HG03139 (cell line): Measurements from ENCODE around the gene PRAMEF4.
"Not testable (repeated sequence)": the region's sequence is repeated elsewhere in the genome, so short reads cannot be mapped to it uniquely, and the experiment has no call there.

Experiments
- ATAC-seq: cut with Tn5 transposase; IDR thresholded peaks from one replicate; pipeline ENCODE4 v1.9.1; 2021; ENCODE audit not compliant: unreplicated experiment

The PRAMEF4 gene

DNA sequence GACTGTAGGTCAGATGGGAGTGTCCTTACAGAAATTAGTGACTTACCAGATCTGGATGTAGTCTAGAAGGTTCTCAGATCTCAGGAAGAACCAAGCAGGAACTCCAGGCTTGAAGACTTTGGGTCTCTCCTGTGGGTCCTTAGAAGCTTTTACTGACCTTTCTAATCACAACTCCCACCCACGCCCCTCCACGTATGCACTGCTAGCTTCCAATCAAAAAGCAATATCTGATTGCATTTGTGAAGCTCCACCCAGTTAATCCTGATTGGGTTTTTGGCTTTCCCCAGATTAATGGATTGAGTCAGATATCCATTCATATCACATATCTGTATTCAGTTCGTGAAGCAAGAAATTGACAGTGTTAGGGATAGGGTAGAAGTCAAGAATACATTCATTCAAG is at the start of gene PRAMEF4:
Gene PRAMEF4 (minus strand): TSS at position 101 of the 400 bp plus-strand sequence. CDS start 2,807 bp downstream, outside the sequence.
- ATAC-seq = not testable (repeated sequence)

DNA sequence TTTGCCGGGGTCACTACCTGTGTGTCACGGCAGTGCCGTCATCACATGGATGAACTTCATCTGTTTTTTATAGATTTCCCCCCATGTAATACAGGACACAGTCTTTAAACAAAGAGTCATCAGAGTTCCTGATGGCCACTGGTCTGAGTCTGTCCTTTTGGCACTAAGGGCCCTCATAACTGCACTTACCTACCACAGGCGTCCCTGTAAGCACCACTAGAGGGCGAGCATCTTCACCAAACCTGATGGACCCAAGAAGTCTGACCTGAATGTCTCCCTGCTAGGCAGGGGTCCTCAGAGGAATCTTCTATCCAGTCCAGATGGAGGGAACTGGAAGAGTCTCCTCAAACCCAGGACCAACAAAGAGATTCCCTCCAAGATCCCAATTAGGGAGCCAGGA is 38.4 kb upstream of the PRAMEF4 start:
- ATAC-seq = not testable (repeated sequence)

DNA sequence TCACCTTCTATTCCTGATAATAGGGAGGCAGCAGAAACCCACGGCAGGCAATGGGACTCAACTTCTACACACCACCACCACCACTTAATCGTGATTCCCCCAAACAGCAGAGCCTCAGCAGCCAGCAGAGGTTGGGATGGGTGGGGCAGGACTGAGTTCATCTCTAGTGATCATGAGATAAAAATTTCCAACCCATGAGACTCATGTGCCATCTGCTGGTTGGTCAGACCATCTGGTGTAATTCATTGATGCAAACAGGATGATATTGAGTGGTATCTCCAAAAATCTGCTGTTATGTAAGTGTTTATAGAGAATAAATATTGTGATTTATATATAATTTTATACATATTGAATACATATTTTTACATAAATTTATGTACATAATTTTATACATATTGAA is 35.7 kb upstream of the PRAMEF4 start:
- ATAC-seq = not testable (repeated sequence)

DNA sequence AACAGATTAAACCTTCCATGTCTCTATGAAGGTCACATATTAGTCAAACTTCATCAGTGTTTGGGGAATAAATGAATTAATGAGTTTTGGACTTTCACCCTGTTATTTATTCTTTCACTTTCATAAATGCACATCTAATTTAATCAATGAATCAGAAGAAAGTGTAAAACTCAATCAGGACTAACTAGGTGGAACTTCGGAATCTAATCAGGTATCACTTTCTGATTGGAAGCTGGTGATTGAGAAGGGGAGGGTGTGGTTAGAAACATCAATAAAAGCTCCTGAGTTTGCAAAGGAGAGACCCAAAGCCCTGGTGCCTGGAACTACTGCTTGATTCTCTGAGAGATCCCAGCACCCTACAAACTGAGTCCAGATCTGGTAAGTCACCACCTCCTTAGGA is 30.3 kb upstream of the PRAMEF4 start, which contains the start of gene PRAMEF7:
Gene PRAMEF7 (plus strand): TSS at position 301 of the 400 bp plus-strand sequence. CDS start 1,083 bp downstream, outside the sequence.
- not testable (repeated sequence) for ATAC-seq

DNA sequence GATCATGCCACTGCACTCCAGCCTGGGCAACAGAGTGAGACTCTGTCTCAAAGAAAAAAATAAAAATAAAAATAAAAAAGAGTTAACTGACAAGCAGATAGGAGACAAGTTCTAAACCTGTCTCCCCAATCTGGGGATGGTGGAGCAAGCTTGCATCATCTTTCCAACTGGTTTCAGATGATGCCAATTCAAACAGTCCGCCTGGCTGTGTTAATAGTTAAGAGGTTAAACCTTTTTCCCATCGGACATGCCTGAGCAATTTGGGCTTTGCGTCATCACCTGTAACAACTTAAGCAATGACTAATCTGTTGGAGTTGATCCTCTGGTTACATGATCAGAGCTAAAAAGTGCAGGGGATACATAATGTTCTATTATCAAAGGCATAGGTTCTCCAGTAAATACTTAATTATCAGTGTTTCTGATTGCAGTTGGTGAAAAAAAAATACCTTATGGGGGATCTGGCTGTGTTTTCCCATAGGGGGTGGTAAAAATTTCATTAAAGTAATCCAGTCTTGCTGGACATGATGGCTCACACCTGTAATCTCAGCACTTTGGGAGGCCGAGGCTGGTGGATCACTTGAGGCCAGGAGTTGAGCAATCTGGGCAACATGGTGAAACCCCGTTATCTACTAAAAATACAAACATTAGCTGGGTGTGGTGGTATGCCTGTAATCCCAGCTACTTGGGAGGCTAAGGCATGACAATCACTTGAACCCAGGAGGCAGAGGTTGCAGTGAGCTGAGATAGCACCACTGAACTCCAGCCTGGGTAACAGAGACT is 18.0 kb upstream of the PRAMEF4 start:
- ATAC-seq = not testable (repeated sequence)

DNA sequence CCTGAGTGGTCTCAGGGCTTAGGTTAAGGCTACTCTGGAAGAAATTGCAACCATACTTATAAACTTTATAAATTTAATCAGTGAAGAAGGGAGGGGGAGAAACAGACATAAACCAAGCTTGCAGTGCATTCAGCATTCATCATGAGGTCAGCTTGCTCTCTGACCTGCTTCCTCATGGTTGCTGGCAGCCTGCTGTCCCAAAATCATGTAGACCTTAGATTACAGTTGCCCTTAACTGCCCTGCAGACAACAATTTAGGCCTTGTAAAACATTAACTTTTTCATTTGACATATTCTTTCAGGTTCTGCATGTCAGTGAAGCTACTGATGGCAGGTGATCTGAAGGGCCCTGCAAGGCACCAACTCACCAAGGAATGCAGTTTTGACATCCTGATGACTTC is 13.2 kb upstream of the PRAMEF4 start:
- not testable (repeated sequence) for ATAC-seq

DNA sequence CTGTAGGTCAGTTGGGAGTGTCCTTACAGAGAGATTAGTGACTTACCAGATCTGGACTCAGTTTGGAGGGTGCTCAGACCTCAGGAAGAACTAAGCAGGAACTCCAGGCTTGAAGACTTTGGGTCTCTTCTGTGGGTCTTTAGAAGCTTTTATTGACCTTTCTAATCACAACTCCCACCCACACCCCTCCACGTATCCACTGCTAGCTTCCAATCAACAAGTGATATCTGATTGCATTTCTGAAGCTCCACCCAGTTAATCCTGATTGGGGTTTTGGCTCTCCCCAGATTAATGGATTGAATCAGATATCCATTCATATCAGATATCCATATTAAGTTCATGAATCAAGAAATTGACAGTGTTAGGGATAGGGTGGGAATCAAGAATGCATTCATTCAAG is 12.2 kb upstream of the PRAMEF4 start, which contains the start of gene PRAMEF10:
Gene PRAMEF10 (minus strand): TSS at position 101 of the 400 bp plus-strand sequence. CDS start 2,423 bp downstream, outside the sequence.
- not testable (repeated sequence) for ATAC-seq

DNA sequence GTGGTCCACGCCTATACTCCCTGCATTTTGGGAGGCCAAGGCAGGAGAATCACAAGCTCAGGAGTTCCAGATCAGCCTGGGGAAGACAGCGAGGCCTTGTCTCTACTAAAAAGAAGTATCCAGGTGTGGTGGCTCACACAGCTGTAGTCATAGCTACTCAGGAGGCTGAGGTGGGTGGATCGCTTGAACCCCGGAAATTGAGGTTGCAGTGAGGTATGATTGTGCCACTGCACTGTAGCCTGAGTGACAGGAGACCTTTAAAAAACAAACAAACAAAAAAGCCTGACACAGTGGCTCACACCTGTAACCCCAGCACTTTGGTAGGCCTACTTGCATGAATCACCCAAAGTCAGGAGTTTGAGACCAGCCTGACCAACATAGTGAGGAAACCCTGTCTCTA is 7.5 kb downstream of the PRAMEF4 start:
- ATAC-seq = not testable (repeated sequence)

DNA sequence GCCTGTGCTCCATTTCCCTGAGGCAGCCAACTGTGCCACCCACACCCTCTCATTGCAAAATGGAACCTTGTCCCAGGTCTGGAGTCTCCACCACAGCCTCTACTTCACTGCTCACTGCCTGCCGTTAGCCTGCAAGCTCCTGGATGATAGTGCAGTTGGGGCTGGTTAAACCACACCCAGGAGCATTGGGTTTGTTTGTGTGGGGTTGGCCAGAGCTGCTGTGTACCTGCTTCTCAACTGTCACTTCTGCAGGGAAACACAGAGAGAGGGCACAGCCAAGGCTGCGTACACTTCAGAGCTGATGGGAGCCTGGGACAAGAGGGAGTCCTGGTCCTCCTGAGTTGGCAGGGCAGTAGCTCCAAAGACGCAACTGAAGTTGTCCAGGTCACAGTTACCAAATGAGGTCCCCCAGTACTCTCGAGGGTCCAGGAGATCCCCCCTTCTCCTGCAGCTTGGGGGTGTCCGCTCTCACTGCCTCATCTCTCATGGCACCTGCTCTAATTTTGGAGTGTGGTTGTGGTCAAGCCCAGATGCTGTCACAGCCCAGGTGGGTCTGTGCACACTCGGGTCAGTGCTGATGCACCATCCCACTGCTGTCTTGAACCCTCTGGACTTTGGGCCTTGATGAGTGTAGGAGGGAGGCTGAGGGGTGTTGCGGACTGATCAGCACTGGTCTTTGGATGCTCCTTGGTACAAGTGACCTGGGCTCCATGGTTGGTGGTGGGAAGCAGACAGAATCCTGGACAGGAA is 22.7 kb downstream of the PRAMEF4 start:
- ATAC-seq = not testable (repeated sequence)

DNA sequence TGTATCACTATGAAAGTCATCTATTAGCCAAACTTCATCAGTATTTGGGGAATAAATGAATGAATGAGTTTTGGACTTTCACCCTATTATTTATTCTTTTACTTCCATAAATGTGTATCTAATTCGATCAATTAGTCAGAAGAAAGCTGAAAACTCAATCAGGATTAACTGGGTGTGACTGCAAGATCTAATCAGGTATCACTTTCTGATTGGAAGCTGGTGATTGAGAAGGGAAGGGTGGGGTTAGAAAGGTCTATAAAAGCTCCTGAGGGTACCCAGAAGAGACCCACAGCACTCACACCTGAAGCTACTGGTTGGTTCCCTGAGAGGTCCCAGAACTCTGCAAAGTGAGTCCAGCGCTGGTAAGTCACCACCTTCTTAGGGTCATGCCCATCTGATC is 29.2 kb downstream of the PRAMEF4 start, which contains the start of gene PRAMEF2:
Gene PRAMEF2 (plus strand): TSS at position 301 of the 400 bp plus-strand sequence. CDS start 1,924 bp downstream, outside the sequence.
- not testable (repeated sequence) for ATAC-seq

DNA sequence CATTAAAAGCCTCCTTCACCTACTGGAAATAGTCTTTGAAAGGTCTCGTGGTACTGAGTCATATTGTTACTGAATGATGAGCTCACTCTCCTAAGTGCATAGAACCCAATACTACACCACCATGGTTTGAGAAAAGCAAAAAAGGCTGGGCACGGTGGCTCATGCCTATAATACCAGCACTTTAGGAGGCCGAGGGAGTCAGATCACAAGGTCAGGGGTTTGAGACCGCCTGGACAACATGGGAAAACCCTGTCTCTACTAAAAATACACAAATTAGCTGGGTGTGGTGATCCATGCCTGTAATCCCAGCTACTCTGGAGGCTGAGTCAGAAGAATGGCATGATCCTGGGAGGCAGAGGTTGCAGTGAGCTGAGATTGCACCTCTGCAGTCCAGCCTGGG is 34.2 kb downstream of the PRAMEF4 start:
- ATAC-seq = no peak

DNA sequence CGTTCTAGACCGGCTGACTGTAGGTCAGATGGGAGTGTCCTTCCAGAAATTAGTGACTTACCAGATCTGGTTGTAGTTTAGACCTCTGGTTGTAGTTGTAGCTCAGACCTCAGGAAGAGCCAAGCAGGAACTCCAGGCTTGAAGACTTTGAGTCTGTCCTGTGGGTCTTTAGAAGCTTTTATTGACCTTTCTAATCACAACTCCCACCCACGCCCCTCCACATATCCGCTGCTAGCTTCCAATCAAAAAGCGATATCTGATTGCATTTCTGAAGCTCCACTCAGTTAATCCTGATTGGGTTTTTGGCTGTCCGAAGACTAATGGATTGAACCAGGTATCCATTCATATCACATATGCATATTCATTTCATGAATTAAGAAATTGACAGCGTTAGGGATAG is 37.4 kb downstream of the PRAMEF4 start, which contains the start of gene HNRNPCL1:
Gene HNRNPCL1 (minus strand): TSS at position 101 of the 400 bp plus-strand sequence. CDS start 431 bp downstream, outside the sequence.
- not testable (repeated sequence) for ATAC-seq

DNA sequence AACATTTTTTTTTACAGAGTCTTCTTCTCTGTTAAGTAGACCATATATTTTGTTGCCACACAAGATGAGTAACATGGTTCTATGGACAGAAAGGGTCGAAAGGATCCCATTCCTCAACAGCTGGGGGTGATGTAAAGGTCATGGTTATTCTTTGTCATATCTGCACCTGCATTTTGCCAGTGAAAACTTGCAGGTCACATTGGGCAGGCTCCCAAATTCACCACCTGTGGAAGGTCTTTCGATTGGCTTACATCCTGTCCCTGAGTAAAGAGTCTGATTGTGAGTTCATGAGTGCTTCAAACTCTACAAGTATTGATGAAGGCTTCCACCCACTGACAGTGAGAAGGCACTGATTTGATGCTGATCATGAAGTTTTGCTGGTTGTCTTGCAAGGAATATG is 52.8 kb downstream of the PRAMEF4 start:
- ATAC-seq = not testable (repeated sequence)

DNA sequence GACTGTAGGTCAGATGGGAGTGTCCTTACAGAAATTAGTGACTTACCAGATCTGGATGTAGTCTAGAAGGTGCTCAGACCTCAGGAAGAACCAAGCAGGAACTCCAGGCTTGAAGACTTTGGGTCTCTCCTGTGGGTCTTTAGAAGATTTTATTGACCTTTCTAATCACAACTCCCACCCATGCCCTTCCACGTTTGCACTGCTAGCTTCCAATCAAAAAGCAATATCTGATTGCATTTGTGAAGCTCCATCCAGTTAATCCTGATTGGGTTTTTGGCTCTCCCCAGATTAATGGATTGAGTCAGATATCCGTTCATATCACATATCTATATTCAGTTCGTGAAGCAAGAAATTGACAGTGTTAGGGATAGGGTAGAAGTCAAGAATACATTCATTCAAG is 54.7 kb downstream of the PRAMEF4 start, which contains the start of gene PRAMEF11:
Gene PRAMEF11 (minus strand): TSS at position 101 of the 400 bp plus-strand sequence. CDS start 2,621 bp downstream, outside the sequence.
- ATAC-seq = not testable (repeated sequence)
